HepG2 (cell line): ENCODE measurements around the gene COL26A1.

Experiments used
- CBX2 ChIP-seq, 2 experiments: fragments of 200-600 bp in 1 of 2; sonication (generic); formaldehyde crosslinking in 1 of 2; IDR thresholded peaks; 2 replicates each; pipeline versions ENCODE4 v1.7.0 to v1.8.1; 2018 to 2022; ENCODE audit warnings: low read depth in 2 of 2, low read length in 1 of 2, mild to moderate bottlenecking in 1 of 2, missing genetic modification reagents in 1 of 2
- CTCF ChIP-seq: sonication (generic); formaldehyde crosslinking; IDR thresholded peaks from 2 replicates; pipeline ENCODE4 v1.5.0; 2020; ENCODE audit warnings: mild to moderate bottlenecking, missing genetic modification reagents, moderate library complexity
- HNRNPH1 ChIP-seq: fragments of 200-400 bp; formaldehyde crosslinking; optimal IDR thresholded peaks from 2 replicates; pipeline ENCODE3; 2017; ENCODE audit warnings: mild to moderate bottlenecking, low read depth, low read length
- JUNB ChIP-seq: sonication (generic); formaldehyde crosslinking; IDR thresholded peaks from 2 replicates; pipeline ENCODE4 v1.8.0; 2022; ENCODE audit warnings: missing genetic modification reagents, mild to moderate bottlenecking, borderline replicate concordance
- JUND ChIP-seq: sonication (generic); formaldehyde crosslinking; IDR thresholded peaks from 2 replicates; pipeline ENCODE4 v1.8.0; 2022; ENCODE audit warnings: mild to moderate bottlenecking, missing genetic modification reagents
- MLXIP ChIP-seq: sonication (generic); formaldehyde crosslinking; IDR thresholded peaks from 2 replicates; pipeline ENCODE4 v1.9.0; 2021; ENCODE audit warnings: missing genetic modification reagents, borderline replicate concordance
- NFE2L2 ChIP-seq: fragments of 150-350 bp; IDR thresholded peaks from 2 replicates; pipeline ENCODE4 v1.6.1; 2014; ENCODE audit warnings: low read length
- NFRKB ChIP-seq: fragments of 450-650 bp; IDR thresholded peaks from 2 replicates; pipeline ENCODE4 v1.6.1; 2017
- POLR2A ChIP-seq, 2 experiments: IDR thresholded peaks; 2 replicates each; pipeline ENCODE4 v1.6.1; 2011; ENCODE audit warnings: low read depth in 2 of 2, low read length in 2 of 2, mild to moderate bottlenecking in 1 of 2, moderate library complexity in 1 of 2; ENCODE audit not compliant: insufficient read depth in 1 of 2
- POLR2AphosphoS5 ChIP-seq: IDR thresholded peaks from 2 replicates; pipeline ENCODE4 v1.6.1; 2012; ENCODE audit warnings: low read depth, low read length
- RFXANK ChIP-seq: IDR thresholded peaks from 2 replicates; pipeline ENCODE4 v1.6.1; 2016
- SUZ12 ChIP-seq: fragments of 150-350 bp; IDR thresholded peaks from 2 replicates; pipeline ENCODE4 v1.6.1; 2014; ENCODE audit warnings: low read depth, low read length
- ZNF576 ChIP-seq: sonication (generic); formaldehyde crosslinking; IDR thresholded peaks from 2 replicates; pipeline ENCODE4 v1.4.0; 2020; ENCODE audit warnings: mild to moderate bottlenecking, missing genetic modification reagents

GRCh38 chr7:101593556-101593955 is 230.9 kb downstream of the COL26A1 start:
- TF ChIP-seq POLR2A (IDR thresholded peaks at IDR 0.05; ENCODE audit: insufficient read depth in 1 of 2, low read depth in 2 of 2, low read length in 2 of 2), result no peak
- TF ChIP-seq MLXIP, result no peak
- TF ChIP-seq NFE2L2, result no peak
- no peak for TF ChIP-seq JUND (CRISPR knock-in tag)
- no peak for TF ChIP-seq SUZ12
- no peak for TF ChIP-seq CTCF (CRISPR knock-in tag)
- no peak for TF ChIP-seq RFXANK
- TF ChIP-seq HNRNPH1, result no peak
- TF ChIP-seq CBX2 (IDR thresholded peaks at IDR 0.05; ENCODE audit: low read depth, low read length), result no peak
- TF ChIP-seq CBX2 (CRISPR knock-in tag; IDR thresholded peaks at IDR 0.05; ENCODE audit: low read depth), result no peak
- TF ChIP-seq NFRKB, result no peak
- TF ChIP-seq JUNB, result no peak
- no peak for TF ChIP-seq POLR2AphosphoS5
- TF ChIP-seq ZNF576 (CRISPR knock-in tag), result no peak
